T47D (cell line): ENCODE results near the gene SGTA.

Experiments used
- DNase-seq, 2 experiments: peaks; one replicate each; pipeline versions ENCODE4 v3.0.0 to v3.0.0-alpha.2; 2011 to 2012; ENCODE audit warnings: low read depth in 1 of 2, low spot score in 1 of 2
- JUND ChIP-seq: IDR thresholded peaks from 2 replicates; pipeline ENCODE4 v1.6.1; 2012; ENCODE audit warnings: low read depth
- in situ Hi-C: cut with HindIII; loops from 2 replicates; pipeline ENCODE4 v1.10.0; 2016; ENCODE audit warnings: low sequenced_read_pairs, low pct_unique_long_range_greater_than_20kb

SGTA gene

DNA sequence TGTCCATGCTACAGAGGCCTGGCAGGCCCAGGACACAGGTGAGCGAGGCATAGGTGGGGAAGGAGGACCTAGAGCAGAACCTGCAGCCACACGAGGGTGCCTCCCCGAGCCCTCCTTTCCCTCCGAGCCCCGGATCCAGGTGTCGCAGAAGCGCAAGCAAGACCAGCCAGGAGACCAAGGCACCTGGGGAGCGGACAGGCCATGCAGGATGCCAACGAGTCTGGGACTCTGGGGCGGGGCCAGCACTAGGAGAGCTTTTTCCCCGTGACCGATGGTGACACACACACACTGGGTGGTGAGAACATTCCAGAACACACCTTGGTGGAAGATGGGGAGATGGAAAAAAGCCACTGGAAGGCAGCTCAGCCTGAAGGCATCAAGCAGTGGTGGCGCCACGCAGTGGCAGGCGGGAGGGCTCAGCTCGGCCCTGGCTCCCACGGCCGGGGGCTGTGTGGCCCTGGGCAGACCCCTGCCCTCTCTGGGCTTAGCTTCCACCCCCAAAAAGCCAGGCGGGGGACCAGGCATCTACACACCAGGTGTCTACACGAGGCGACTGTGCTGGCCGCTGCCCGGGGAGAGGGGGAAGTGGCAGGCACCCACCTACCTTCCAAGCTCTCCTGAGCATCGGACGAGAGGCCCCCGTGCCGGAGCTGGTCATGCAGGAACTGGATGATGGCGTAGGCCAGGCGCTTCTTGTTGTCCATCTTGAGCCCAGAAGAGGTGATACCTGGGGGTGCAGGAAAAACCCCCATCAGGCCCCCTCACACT lies 14.5 kb downstream of the SGTA start:
- in situ Hi-C loops, result no loop called here
- TF ChIP-seq JUND, result no peak

GRCh38 chr19:2767688-2768087 lies 15.4 kb downstream of the SGTA start:
- in situ Hi-C loops, result no loop called here
- DNase-seq, result no peak
- no peak for TF ChIP-seq JUND

More for the DNA sequence above, 14.5 kb downstream of the SGTA start:
- no peak for DNase-seq

DNA sequence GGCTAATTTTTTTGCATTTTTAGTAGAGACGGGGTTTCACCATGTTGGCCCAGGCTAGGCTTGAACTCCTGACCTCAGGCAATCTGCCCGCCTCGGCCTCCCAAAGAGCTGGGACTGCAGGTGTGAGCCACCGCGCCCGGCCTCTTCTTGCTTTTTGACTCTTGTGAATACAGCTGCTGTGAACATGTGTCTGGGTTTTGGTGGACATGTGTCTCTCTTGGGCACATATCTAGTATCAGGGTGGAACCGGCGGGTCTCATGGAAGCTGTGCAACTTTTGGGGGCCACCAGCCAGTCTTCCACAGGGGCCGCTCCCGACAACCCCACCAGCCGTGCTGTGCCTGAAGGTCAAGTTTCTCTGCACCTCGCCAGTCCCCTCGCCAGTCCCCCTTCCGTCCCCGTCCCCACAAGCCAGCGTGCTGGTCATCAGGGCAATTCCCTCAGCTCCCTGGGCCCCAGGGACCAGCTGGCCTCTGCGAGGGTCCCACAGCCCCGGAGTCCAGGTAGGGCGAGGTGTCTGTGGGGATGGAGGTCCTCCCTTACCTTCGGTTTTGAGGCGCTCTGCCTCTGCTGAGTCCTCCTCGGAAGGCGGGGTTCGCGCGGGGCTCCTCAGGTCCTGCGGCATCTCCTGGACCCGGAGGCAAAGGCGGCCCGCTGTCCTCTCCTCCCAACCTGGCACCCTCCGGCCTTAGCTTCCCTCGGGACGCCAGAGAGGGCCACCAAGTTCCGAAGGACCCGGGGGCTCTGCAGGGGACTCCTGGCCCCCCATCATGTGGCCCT lies 16.3 kb downstream of the SGTA start:
- no peak for DNase-seq
- TF ChIP-seq JUND, result no peak
- in situ Hi-C loops, result no loop called here

GRCh38 chr19:2765376-2765775 lies 17.7 kb downstream of the SGTA start:
- no peak for DNase-seq
- in situ Hi-C loops, result no loop called here
- TF ChIP-seq JUND, result no peak

- TF ChIP-seq JUND, result no peak
- no peak for DNase-seq
- in situ Hi-C loops, result no loop called here
Observed at GRCh38 chr19:2764945-2765344, 18.1 kb downstream of the SGTA start.

GRCh38 chr19:2763687-2764086 lies 19.4 kb downstream of the SGTA start:
- in situ Hi-C loops, result no loop called here
- DNase-seq, result no peak
- no peak for TF ChIP-seq JUND

DNA sequence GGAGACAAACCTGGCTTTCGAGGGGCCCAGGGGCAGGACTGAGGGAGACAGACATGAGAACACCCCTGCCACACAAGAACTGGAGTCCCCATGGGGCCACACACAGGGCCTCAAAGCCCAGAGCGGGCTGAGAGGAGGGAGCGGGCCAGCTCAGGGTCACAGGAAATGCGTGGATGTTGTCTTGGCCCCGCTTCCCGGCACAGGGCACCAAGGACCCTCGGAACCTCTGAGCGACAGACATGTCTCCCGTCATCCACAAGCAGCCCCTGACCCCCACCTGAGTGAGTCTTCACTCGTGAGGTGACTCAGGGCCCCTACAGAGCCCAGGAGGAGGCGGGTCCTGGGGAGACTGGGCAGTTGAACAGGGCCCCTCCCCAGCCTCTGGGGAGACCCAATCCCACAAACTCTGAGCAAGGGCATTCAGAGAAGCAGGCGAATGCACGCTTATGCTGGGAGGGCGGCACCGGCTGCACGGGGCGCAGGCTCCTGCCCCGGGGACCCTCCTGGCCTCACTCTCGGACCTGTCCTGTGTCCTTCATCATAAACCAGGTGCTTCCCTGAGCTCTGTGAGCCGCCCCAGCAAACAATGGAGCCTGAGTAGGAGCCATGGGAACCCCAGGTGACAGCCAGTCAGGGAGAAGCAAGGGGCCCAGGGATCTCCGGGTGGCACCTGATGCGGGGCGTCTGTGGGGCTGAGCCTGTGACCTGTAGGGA lies 20.1 kb downstream of the SGTA start:
- TF ChIP-seq JUND, result no peak
- in situ Hi-C loops, result no loop called here
- no peak for DNase-seq

DNA sequence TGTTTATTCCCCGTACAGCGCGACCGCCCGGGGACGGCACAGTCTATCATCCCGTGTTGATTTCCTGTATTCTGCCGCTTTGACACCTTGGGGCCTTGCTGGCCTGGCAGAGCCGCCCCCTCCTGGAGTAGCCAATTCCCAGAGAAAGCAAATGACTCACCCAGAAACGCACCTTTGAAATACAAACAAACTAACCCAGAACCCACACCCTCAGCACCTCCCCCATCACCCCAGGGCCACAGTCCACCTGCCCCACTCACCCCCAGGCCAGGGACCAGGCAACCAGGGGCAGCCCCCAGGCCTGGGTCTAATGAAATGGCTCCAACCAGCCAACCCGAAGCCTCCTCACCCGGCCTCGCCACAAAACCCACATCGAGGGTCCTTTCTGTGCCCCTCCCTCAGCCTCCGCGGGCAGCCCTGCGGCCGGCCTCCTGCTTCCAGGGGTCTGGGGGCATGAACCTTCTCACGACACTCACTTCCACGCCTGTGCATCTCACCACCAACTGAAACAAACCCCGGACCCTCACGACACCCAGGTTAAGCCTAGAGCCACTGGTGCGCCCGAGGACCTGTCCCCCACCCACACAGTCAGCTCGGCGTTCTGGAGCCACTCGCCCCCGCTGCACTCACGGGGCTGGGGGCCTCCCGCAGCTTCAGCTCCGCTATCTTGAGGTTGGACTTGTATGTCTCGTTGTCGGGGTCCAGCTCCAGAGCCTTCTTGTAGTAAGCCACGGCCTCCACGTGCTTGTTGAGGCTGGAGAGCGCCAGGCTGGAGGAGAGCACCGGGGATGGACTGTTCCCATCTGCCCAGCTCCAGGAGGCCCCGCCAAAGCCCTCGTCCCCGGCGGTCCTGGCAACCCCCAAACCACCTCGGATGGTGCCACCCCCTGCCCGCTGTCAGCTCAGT lies 20.9 kb downstream of the SGTA start:
- no peak for TF ChIP-seq JUND
- in situ Hi-C loops, result no loop called here
- DNase-seq, result no peak

GRCh38 chr19:2761309-2761677 lies 21.8 kb downstream of the SGTA start:
- in situ Hi-C loops, result no loop called here
- TF ChIP-seq JUND, result no peak
- DNase-seq, result no peak

DNA sequence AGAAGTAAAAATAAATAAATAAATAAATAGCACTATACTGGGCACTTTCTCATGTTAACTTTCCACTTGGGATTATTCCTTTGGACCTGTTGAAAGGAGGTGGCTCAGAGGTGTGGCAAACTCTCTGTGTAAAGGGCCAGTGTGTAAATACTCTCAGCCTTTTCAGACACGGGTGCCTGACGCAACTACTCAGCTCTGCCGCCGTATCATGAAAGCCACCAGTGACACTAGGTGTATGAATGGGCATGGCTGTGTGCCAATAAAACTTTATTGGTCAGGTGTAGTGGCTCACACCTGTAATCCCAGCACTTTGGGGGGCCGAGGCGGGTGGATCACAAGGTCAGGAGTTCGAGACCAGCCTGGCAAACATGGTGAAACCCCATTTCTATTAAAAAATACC lies 23.1 kb downstream of the SGTA start:
- TF ChIP-seq JUND, result no peak
- in situ Hi-C loops, result no loop called here
- DNase-seq, result no peak

GRCh38 chr19:2759362-2759761 lies 23.7 kb downstream of the SGTA start:
- no peak for DNase-seq
- in situ Hi-C loops, result no loop called here
- no peak for TF ChIP-seq JUND
